ENCODE results near the gene P4HA2. TPM values are rescaled to one million over a fixed set of nuclear protein-coding genes. Genes with fewer than 3 reads are reported as not detected.
"Not testable (repeated sequence)": the region's sequence is repeated elsewhere in the genome, so short reads cannot be mapped to it uniquely, and the experiment has no call there.

Gene P4HA2
- polyA plus RNA-seq, 1 donor: 48.8 TPM

DNA sequence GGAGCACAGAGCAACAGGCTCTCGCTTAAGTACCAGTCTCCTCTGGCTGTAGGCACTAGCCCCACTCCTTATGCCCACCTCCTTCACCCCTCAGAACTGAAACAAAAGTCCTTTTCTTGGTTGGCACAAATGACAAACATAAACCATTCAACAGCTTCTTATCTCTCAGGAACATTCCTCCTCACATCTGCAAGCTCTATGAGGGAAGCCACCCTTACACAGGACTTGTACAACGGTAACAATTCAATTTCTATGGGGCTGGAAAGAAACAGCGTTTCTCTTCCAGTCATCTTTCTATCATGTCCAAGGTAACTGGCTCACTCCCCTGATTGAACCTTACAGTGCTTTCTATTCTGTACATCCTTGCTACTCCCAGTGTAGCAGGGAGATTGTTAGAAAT is 80.0 kb downstream of the P4HA2 start:
- DNase-seq: no peak

DNA sequence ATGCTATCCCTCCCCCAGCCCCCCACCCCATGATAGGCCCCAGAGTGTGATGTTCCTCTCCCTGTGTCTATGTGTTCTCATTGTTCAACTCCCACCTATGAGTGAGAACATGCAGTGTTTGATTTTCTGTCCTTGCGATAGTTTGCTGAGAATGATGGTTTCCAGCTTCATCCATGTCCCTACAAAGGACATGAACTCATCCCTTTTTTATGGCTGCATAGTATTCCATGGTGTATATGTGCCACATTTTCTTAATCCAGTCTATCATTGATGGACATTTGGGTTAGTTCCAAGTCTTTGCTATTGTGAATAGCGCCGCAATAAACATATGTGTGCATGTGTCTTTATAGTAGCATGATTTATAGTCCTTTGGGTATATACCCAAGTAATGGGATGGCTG is 82.3 kb downstream of the P4HA2 start:
- DNase-seq: not testable (repeated sequence)

DNA sequence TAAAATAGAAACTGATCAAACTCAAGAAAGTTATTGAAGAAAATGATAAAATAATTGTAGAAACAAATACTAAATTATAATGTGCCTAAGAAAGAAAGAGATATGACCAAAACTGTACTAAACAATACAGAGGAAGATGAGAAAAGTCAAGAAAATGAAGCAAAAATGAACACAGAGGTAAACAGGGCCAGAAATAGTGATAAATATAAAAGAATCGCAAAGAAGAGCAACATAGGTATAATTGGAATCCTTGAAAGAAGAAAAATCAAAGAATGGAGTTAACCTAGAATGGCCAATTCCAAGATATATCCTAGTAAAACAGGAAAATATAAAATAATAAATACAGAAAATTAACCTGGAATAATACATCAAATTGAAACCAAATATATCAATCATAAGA is 84.5 kb downstream of the P4HA2 start:
- DNase-seq: no peak

DNA sequence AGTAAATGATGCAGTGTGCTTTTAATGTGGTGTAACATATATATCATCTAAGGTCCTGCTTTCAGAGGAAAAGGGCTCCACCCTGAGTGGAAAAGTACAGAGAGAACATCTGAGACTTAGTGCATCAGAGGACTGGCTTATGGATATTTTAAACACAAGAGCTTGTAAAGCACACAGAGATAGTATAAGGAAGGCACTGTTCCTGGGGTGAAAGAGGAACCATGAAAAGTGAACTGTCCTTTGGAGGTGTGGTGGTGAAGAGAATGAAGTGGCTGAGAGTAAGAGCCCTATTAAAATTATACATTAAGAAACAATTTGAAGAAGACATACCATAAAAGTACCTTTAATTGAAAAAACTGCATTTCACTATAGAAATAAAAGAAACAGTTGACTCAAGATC is 85.2 kb downstream of the P4HA2 start:
- no peak for DNase-seq

Other genes with a start within 250 kb of the P4HA2 start
- gene ACSL6, start 216.2 kb downstream of the P4HA2 start, polyA plus RNA-seq (ENCODE audit: insufficient read length): 1.4 TPM
- not detected for gene IL3, start 167.2 kb downstream of the P4HA2 start, polyA plus RNA-seq (ENCODE audit: insufficient read length)
- not detected for gene CSF2, start 154.1 kb downstream of the P4HA2 start, polyA plus RNA-seq (ENCODE audit: insufficient read length)
- 11.1 TPM for gene PDLIM4, start 29.8 kb upstream of the P4HA2 start, polyA plus RNA-seq (ENCODE audit: insufficient read length)
- gene SLC22A4, start 66.5 kb upstream of the P4HA2 start, polyA plus RNA-seq (ENCODE audit: insufficient read length): 7.6 TPM
- 65.8 TPM for gene SLC22A5, start 141.9 kb upstream of the P4HA2 start, polyA plus RNA-seq (ENCODE audit: insufficient read length)

Data from left kidney (tissue), 2 donors.